Measurements from ENCODE around the gene EPHA6. TPM values are rescaled to one million over a fixed set of nuclear protein-coding genes. Genes with fewer than 3 reads are reported as not detected.

The EPHA6 gene
- total RNA-seq, 1 donor from 2014 or later = not detected

GRCh38 chr3:96958856-96959255 is 144.5 kb downstream of the EPHA6 start:
- no peak for TF ChIP-seq CTCF (IDR thresholded peaks at IDR 0.05; ENCODE audit: insufficient read depth, low read length, poor library complexity, severe bottlenecking)
- no peak overlapping the region for H3K4me3 ChIP-seq (ENCODE audit: low read depth, low read length)
- no peak for DNase-seq (ENCODE audit: low read depth)

GRCh38 chr3:96959474-96959873 is 145.1 kb downstream of the EPHA6 start:
- no peak for DNase-seq (ENCODE audit: low read depth)
- Histone ChIP-seq H3K4me3 (ENCODE audit: low read depth, low read length) (no peak overlapping the region), H3K36me3 (ENCODE audit: control insufficient read depth, insufficient read depth, low read length) (no peaks in the 10 kb centered on the region), H3K27me3 (ENCODE audit: control insufficient read depth, insufficient read depth, low read length) (no peaks in the 10 kb centered on the region)
- no peak for TF ChIP-seq CTCF (IDR thresholded peaks at IDR 0.05; ENCODE audit: insufficient read depth, low read length, poor library complexity, severe bottlenecking)

More at GRCh38 chr3:96958856-96959255, 144.5 kb downstream of the EPHA6 start:
- no peaks in the 10 kb centered on the region for H3K27me3 ChIP-seq (ENCODE audit: control insufficient read depth, insufficient read depth, low read length)
- no peaks in the 10 kb centered on the region for H3K36me3 ChIP-seq (ENCODE audit: control insufficient read depth, insufficient read depth, low read length)

DNA sequence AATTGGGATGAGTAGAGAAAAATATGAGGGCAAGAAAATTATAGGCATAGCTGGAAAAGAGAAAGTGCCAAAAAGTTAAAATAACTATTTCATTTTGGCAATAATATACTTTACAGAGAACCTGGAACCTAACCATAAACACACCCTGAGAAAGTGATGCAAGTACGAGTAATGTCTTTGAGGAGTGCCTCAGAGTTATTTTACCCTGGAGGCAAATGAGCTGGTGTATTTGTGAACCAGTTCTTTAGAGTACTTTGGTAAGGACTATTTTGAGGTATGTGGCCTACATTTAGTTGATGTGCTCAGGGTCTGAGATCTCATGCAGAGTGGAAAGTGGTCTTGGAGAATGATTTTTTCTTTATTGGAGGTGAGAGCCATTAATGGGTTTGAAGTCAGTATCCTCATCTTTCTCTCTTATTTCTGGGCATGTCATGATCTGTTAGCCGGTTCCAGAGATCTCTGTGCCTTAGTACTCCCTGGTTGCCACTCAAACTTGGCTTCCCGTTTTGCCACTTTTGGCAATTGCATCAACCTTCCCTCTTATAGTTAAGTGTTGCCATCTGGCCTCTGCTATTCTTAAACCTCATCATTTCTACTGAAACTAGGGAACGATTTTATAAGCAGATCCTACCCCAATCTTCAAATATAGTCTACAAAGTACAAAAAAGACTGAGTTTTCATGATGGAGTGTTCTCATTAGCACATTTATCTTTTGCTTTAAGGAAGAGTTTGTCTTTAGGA is 145.7 kb downstream of the EPHA6 start:
- TF ChIP-seq CTCF (IDR thresholded peaks at IDR 0.05; ENCODE audit: insufficient read depth, low read length, poor library complexity, severe bottlenecking) = no peak
- H3K4me3 ChIP-seq (ENCODE audit: low read depth, low read length) = no peak overlapping the region
- no peak for DNase-seq (ENCODE audit: low read depth)
- no peaks in the 10 kb centered on the region for H3K27me3 ChIP-seq (ENCODE audit: control insufficient read depth, insufficient read depth, low read length)
- H3K36me3 ChIP-seq (ENCODE audit: control insufficient read depth, insufficient read depth, low read length) = no peaks in the 10 kb centered on the region

DNA sequence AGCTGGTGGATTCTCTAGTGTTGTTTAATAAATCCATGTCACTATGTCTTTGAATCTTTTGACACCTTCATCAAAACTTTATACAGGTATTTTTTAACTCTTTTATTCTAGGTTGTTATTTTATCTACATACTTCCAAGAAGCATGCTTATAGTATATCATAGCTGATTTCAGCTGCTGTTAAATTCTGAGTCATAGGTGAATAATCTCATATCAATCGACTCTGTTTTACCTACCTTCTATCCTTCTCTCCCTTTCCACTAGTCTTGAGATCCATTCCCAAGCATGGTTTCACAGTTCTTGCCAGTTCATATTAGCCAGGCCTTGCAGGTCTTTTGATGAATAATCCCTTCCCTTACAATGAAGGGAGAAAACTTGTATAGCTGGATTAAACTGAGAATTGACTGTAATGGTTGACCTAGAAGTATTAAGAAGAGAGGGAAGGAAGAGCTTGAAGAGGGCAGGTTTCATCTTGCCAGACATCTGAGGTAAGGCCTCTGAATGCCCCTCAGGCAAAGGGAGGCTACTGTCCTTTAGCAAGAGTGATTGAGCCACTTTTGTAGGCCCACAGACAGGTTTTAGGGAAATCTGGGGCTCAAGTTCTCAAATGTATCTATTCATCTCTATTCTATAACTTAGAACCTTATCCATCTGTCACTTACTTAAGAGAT is 146.4 kb downstream of the EPHA6 start:
- no peak overlapping the region for H3K4me3 ChIP-seq (ENCODE audit: low read depth, low read length)
- H3K36me3 ChIP-seq (ENCODE audit: control insufficient read depth, insufficient read depth, low read length) = no peaks in the 10 kb centered on the region
- DNase-seq (ENCODE audit: low read depth) = no peak
- no peak for TF ChIP-seq CTCF (IDR thresholded peaks at IDR 0.05; ENCODE audit: insufficient read depth, low read length, poor library complexity, severe bottlenecking)
- H3K27me3 ChIP-seq (ENCODE audit: control insufficient read depth, insufficient read depth, low read length) = no peaks in the 10 kb centered on the region

DNA sequence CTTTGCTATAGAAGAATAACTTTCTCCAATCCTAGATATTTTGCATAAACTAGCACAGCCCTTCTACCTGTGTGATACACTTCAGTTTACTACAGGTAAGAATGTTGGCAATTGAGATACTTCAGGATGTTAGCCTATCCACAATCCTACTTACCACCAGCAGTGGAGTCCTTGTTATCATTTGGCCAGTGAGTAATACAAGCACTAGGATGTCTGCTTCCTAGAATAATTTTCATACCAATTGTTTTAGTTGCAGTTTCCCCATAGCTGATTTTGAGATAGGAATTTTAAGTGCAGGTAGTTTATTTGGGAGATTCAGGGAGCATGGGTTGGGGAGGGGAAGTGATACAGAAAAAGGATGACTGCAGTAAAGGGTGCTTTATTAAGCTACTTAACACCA is 147.2 kb downstream of the EPHA6 start:
- no peak for DNase-seq (ENCODE audit: low read depth)
- TF ChIP-seq CTCF (IDR thresholded peaks at IDR 0.05; ENCODE audit: insufficient read depth, low read length, poor library complexity, severe bottlenecking) = no peak
- Histone ChIP-seq H3K4me3 (ENCODE audit: low read depth, low read length) (no peak overlapping the region), H3K36me3 (ENCODE audit: control insufficient read depth, insufficient read depth, low read length) (no peaks in the 10 kb centered on the region), H3K27me3 (ENCODE audit: control insufficient read depth, insufficient read depth, low read length) (no peaks in the 10 kb centered on the region)
